GM18867 (cell line): ENCODE measurements around the gene PEAK3.

Experiments
- ATAC-seq: cut with Tn5 transposase; IDR thresholded peaks from one replicate; pipeline ENCODE4 v1.9.1; 2021; ENCODE audit warnings: mild to moderate bottlenecking, moderate library complexity; ENCODE audit not compliant: unreplicated experiment

The PEAK3 gene

GRCh38 chr19:2226051-2226839, 55.7 kb downstream of the PEAK3 start:
- ATAC-seq, result no peak

- ATAC-seq, result no peak
Observed at GRCh38 chr19:2225415-2226050, 56.4 kb downstream of the PEAK3 start.

- ATAC-seq, result no peak
Observed at GRCh38 chr19:2224754-2225349, 57.1 kb downstream of the PEAK3 start.
